Activated gamma-delta T cell treated with anti-CD3 and anti-CD28 coated beads, Interleukin-2, amount 50 U/mL, for 16 hours (primary cell): ENCODE data around the gene TMEM203.

Source experiments
- DNase-seq: peaks from one replicate; pipeline ENCODE4 v3.0.0-alpha.2; 2020; ENCODE audit warnings: low read depth

Gene TMEM203

DNA sequence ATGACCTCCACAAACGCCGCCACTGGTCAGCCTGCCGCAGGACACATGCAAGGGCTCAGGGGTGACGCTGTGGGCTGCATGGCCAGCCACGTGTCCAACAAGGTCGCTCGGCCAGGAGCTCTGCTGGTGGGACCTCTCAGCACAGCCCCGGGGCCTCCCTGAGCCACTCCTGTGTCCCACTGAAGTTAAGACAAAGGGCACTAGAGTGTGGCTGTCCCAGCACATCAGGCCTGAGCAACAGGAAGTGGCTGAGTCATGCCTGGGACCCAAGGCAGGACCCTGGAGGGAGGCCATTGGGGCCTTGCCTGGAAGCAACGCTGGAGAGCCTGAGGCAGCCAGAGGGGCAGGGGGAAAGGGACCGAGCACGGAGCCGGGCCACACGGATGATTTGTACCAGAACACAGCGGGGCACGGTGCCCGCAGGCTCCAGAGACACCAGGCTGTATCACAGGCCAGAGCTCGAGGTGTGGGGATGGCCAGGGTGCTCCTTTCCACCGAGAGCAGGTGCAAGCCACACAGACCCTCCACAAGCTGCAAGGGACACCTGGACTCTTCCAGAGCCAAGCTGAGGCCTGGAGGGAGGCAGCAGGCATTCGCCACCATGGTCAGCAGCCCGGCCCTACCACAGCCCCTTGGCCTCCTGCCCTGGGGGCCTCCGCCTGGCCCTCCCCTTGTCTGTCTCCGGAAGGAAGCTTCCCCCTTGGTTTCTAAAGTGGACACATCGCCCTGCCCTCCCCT is 27.1 kb downstream of the TMEM203 start:
- DNase-seq: no peak

DNA sequence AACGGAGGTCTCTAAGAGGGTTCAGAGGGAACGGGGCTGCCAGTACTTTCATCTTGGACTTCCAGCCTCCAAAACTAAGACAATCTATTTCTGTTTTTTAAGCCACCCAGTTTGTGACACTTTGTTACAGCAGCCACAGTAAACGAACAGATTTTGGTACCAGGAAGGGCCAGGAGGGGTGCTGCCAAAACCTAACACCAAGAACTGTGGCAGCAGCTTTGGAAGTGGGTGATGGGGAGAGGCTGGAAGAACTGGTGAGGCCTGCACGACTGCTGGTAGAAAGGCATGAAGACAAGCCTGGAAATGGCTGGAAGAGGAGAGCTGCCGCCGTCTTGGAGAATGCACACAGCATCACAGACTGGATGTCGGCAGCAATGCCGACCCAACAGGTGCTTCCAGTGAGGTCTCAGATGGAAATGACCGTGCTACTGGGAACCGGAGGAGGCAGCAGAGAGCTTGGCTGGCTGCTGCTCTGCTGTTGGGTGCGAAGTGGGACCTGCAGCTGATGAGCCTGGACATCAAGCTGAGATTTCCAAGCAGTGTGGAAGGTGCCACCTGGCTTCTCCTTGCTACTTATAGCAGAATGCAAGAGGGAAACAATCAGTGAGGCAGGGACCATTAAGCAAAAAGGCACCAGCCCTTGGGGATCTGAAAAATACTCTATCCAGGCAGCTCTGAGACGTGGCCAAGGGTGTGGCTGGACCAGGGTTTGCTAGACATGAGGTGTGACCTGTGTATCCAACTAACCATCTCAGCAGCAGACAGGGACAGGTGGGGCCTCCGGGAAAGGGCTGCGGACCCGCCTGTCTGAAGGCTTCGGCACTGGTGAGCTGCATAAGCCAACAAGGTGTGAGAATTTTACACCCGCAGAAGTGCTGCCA is 28.9 kb downstream of the TMEM203 start:
- no peak for DNase-seq

GRCh38 chr9:137175345-137175961 is 30.0 kb downstream of the TMEM203 start:
- no peak for DNase-seq

GRCh38 chr9:137174722-137175293 is 30.6 kb downstream of the TMEM203 start:
- DNase-seq: no peak

- no peak for DNase-seq
These were observed 31.4 kb downstream of the TMEM203 start for GRCh38 chr9:137173796-137174664.

DNA sequence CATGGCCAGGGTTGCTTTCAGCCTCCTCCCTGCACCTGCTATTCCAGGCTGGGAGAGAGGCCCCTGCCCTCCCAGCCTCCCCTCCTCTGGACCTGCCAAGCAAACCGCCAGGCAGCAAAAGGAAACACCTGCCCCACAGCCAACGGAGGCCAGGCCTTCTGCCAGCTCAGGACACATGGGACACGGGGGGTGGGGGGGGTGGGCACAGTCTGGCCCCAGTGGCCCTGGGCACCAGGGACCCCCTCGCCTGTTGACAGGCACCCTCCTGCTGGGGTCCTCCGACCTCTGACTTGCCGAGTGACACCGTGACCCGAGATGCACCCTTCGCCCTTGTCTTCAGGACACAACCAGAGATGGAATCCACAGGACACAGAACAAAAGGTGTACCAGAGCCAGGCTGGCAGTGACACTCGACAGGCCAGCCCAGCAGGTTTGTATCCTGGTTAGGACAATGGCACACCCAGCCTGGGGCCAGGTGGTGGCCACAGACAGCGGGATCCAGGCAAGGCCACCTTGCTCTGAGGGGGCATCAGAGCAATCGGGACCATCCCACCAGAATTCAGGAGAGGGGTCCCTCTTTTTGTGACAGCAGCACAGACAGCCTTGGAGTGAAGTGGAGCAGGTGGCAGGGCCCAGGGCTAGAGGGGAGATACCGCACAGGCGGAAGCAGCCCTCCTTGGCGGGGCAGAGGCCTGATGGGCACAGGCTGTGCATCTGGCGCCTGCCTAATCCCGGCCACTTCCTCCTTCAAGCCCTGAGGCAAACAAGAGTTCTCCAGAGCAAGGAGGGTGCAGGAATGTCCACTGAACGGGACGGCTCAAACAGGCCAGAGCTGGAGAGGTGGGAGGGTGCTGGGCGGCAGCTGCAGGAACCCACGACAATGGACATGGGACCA is 32.3 kb downstream of the TMEM203 start:
- no peak for DNase-seq

DNA sequence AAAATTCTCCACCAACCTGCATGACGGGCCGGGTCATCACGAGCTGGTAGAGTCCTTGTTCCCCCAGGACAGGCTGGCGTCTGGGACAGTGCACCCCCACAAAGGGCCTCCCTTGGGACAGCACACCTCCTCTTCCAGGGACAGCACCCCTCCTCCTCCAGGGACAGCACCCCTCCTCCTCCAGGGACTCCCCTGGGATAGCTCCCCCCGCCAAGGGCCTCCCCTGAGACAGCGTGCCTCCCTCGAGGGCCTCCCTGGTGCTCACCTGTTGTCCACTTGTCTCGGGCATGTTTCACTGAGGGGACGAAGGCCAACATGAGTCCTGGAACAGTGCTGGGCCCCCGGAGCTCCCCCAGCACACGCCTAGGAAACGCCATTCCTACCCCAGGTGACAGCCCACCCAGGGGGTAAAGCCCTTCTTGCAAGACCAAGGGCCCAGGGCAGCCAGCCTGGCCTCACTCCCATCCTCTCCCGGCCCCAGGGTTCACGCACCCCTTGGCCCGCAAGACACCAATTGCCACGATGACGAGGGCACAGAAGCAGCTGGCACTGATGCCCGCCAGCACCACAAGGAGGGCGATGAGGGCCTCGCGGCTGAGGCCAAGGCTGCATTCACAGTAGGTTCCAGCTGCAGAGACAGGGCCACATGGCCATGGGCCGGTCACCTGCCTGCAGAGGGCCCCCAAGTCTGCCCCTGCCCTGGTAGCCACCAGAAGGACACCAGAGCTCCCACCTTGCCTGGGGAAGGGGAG is 34.1 kb downstream of the TMEM203 start:
- no peak for DNase-seq

DNA sequence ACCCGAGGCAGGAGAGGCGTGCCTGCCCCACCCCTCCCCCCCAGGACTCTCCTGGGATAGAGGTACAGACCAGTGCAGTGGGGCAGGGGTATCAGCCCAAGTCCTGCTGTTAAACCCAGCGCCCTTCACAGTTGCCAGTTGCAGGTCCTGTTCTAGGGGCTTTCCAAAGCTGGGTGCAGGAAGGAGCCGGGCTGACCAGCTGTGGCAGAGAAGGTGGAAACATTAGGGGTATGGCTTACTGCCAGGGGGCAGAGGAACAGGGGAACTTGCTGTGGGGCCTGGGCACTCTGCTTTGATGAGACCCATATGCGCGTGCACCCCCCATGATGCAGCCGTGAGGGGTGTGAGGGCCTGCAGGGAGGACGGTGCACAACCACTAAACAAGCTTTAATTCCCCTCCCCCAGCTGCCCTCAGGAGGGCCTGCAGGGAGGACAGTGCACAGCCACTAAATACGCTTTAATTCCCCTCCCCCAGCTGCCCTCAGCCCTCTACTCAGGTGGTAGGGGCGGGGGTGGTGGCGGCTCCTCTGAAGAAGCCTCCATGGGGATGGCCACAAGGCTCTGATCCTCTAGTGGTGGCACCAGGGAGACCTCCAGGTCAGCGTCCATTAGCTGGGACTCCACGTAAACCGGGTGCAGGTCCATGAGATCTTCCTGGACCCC is 34.8 kb downstream of the TMEM203 start:
- no peak for DNase-seq

- DNase-seq: no peak
These were observed 35.5 kb downstream of the TMEM203 start, which contains the start of gene LRRC26 for GRCh38 chr9:137169896-137170358. Gene LRRC26 (minus strand): TSS chr9:137170051. CDS start chr9:137169943, 108 bp downstream.

GRCh38 chr9:137168904-137169856 is 36.3 kb downstream of the TMEM203 start:
- no peak for DNase-seq

DNA sequence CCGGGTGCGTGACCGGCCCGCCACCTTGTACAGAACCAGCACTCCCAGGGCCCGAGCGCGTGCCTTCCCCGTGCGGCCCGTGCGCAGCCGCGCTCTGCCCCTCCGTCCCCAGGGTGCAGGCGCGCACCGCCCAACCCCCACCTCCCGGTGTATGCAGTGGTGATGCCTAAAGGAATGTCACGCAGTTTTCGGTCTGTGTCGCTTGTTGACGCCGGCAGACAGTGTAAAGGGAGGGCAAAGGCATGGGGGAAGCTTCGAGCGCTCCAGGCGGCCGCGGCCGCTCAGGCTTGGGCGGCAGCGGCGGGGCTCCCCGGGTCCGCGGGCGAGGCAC is 36.9 kb downstream of the TMEM203 start:
- DNase-seq: no peak

GRCh38 chr9:137167747-137168572 is 37.5 kb downstream of the TMEM203 start:
- DNase-seq: no peak

- no peak for DNase-seq
These were observed 38.1 kb downstream of the TMEM203 start for GRCh38 chr9:137167277-137167746.

- DNase-seq: no peak
These were observed 38.8 kb downstream of the TMEM203 start for GRCh38 chr9:137166380-137167229.

- DNase-seq: no peak
These were observed 40.1 kb downstream of the TMEM203 start for GRCh38 chr9:137165250-137165836.
